RWPE2 (cell line): ENCODE results near the gene UROC1.

Experiments
- ATAC-seq: fragments of 200-7000 bp; cut with Tn5 transposase; 3 replicates; pipeline ENCODE4 v1.9.1; 2021; ENCODE audit warnings: low read depth
- DNase-seq: peaks from one replicate; pipeline ENCODE4 v3.0.0-alpha.2; 2020; ENCODE audit warnings: low spot score
- H3K27ac ChIP-seq: fragments of 450-650 bp; 2 replicates; pipeline ENCODE4 v1.5.1; 2017; ENCODE audit warnings: mild to moderate bottlenecking; ENCODE audit not compliant: poor library complexity, severe bottlenecking
- H3K27me3 ChIP-seq: fragments of 250-450 bp; sonication (Bioruptor Pico); 2 replicates; pipeline ENCODE4 v1.5.1; 2021; ENCODE audit warnings: mild to moderate bottlenecking, moderate library complexity; ENCODE audit not compliant: insufficient read depth, poor library complexity, severe bottlenecking
- H3K36me3 ChIP-seq: fragments of 250-450 bp; sonication (Bioruptor Pico); 2 replicates; pipeline ENCODE4 v1.5.1; 2020; ENCODE audit warnings: low read depth, mild to moderate bottlenecking, moderate library complexity
- H3K4me1 ChIP-seq: fragments of 250-450 bp; sonication (Bioruptor Pico); 2 replicates; pipeline ENCODE4 v1.5.1; 2021; ENCODE audit warnings: mild to moderate bottlenecking, moderate library complexity; ENCODE audit not compliant: insufficient read depth, poor library complexity, severe bottlenecking
- H3K4me3 ChIP-seq: fragments of 250-450 bp; sonication (Bioruptor Pico); 2 replicates; pipeline ENCODE4 v1.5.1; 2021; ENCODE audit warnings: mild to moderate bottlenecking, moderate library complexity; ENCODE audit not compliant: severe bottlenecking
- H3K9me3 ChIP-seq: fragments of 250-450 bp; sonication (Bioruptor Pico); 2 replicates; pipeline ENCODE4 v1.5.1; 2021; ENCODE audit warnings: mild to moderate bottlenecking, moderate library complexity; ENCODE audit not compliant: severe bottlenecking
- TF ChIP-seq, protein P1 (sequence below): fragments of 450-650 bp; IDR thresholded peaks from one replicate; pipeline ENCODE4 v1.5.1; 2017; ENCODE audit warnings: mild to moderate bottlenecking, moderate library complexity; ENCODE audit not compliant: poor library complexity, severe bottlenecking

The UROC1 gene

DNA sequence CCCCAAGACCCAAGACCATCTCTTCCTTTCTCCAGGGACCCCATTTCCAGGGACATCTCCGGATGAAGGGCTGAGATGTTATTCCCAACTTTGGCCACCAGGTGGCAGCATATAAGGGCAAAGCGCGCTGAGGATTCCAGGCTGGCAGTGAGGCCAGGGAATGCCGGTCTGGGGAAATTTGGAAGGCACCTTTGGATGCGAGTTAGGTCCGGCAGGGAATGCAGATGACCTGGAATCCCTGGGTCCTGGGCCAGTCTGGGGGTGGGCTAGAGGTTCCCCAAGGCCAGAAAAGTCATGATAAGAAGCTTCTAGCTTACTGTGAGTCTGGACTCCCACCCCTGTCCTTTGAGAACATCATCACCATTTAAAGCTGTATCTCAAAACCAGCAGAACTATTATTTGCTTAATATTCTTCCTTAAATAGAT lies 4.8 kb upstream of the UROC1 start:
- no peaks in the 10 kb centered on the region for H3K9me3 ChIP-seq
- peak; percentile 32; the same call in 1 of the 3 replicates for ATAC-seq
- no peak overlapping the region for H3K4me3 ChIP-seq
- H3K27me3 ChIP-seq: peaks cover 17% of the 10 kb centered on the region
- H3K36me3 ChIP-seq: no peaks in the 10 kb centered on the region
- no peaks in the 10 kb centered on the region for H3K4me1 ChIP-seq
- TF ChIP-seq, protein P1, sequence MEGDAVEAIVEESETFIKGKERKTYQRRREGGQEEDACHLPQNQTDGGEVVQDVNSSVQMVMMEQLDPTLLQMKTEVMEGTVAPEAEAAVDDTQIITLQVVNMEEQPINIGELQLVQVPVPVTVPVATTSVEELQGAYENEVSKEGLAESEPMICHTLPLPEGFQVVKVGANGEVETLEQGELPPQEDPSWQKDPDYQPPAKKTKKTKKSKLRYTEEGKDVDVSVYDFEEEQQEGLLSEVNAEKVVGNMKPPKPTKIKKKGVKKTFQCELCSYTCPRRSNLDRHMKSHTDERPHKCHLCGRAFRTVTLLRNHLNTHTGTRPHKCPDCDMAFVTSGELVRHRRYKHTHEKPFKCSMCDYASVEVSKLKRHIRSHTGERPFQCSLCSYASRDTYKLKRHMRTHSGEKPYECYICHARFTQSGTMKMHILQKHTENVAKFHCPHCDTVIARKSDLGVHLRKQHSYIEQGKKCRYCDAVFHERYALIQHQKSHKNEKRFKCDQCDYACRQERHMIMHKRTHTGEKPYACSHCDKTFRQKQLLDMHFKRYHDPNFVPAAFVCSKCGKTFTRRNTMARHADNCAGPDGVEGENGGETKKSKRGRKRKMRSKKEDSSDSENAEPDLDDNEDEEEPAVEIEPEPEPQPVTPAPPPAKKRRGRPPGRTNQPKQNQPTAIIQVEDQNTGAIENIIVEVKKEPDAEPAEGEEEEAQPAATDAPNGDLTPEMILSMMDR: peak; percentile 89
- H3K27ac ChIP-seq: no peak overlapping the region
- DNase-seq: no peak

DNA sequence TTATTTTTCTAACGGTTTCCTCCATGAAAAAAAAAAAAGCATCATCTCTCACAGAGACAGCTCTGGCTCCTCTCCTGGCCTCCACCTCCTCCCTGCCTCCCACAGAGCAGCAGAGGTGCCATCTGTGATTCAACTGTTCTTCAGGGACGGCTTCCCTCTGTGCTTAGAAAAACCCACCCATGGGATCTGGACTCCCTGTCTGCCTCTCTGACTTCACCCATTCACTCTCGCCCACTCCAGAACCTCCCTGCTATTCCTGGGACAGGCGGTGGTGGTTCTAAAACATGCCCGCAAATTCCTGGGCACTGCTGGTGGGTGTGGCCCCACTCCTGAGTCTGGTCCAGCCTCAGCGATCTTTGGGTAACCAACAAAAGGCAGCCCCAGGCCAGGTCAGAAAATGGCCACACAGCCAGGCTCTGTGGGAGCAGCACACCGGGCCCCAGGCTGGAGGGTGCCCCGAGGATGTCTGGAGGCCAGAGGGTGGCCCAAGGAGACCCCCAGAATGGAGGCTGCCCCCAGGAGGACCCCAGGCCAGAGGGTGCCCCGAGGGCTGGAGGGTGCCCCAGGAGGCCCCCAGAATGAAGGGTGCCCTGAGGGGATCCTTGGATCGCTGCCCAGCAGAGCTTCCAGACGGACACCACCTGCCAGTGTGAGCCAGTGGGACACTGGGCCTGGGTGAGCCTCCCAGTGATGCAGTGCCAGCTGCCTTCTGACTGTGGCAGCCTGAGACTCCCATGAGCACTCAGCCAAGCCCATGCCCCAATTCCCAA lies 3.7 kb upstream of the UROC1 start:
- Histone ChIP-seq H3K27me3 (peaks cover 17% of the 10 kb centered on the region), H3K4me1 (no peaks in the 10 kb centered on the region), H3K36me3 (no peaks in the 10 kb centered on the region), H3K9me3 (no peaks in the 10 kb centered on the region), H3K27ac (no peak overlapping the region), H3K4me3 (no peak overlapping the region)
- TF ChIP-seq, protein P1: no peak
- DNase-seq (no peak), ATAC-seq (no peak)

DNA sequence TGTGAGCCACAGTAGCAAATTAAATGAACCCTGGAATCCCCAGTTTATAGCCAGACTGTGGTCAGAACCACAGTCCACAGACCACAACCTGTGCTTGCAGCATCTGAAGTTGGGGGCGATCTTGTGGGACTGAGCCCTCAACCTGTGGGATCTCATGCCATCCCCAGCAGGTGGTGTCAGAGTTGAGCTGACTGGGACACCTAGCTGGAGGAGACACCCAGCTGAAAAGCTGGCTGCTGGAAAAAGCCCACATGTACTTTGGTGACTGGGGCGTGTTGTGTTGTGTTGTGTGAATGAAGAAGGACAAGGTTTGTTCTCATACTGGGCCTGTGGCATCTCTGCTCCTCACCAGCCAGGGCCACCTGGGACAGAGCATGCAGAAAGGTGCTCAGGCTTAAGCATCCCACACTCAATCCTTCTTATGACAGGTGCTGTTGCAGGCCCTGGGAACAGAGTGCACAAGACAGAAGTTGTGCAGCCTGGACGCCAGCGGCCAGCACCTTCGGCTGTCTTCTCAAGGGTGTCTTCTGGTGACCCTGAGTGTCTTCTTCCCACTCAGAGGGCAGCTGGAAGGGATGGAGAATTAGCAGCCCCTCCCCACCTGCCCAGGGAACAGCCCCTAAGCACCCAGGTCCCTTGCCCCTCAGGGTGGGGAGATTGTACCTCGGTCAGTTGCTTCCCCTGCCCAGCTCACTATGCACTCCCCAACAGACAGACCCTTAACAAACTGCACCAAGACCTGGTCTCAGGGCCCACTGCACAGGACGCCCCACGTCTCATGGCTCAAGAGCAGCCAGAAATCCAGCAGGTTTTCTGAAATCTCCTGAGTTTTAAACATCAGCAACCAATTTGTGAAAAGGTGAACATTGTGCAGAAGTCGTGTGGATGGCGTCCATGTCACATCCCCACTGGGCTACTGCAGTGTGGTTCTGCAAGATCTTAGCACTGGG lies 2.2 kb upstream of the UROC1 start:
- no peaks in the 10 kb centered on the region for H3K9me3 ChIP-seq
- H3K36me3 ChIP-seq: no peaks in the 10 kb centered on the region
- H3K4me1 ChIP-seq: no peaks in the 10 kb centered on the region
- H3K27ac ChIP-seq: no peak overlapping the region
- ATAC-seq (no peak), DNase-seq (peak; percentile 45)
- no peak overlapping the region for H3K4me3 ChIP-seq
- H3K27me3 ChIP-seq: peaks cover 17% of the 10 kb centered on the region
- TF ChIP-seq, protein P1: no peak

DNA sequence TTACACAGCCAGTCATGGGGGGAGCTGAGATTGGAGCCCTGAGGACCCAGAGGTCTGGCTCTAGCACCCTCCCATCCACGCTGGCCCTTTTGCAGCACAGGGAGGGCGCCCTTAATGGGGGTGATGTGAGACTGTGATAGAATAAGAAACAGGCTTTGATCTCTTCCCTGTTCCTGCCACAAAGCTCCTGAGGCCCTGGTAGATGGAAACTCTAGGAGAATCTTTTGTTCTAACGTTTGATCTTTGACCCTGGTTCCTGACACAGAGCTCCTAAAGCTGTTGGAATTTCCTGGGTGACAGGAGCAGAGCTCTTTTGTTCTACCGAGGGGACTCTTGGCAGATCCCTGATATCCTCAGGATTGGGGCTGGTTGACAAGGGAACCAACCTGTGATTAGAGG lies 1.2 kb upstream of the UROC1 start:
- Histone ChIP-seq H3K27me3 (peaks cover 14% of the 10 kb centered on the region), H3K36me3 (no peaks in the 10 kb centered on the region), H3K4me3 (no peak overlapping the region), H3K9me3 (no peaks in the 10 kb centered on the region), H3K4me1 (no peaks in the 10 kb centered on the region), H3K27ac (no peak overlapping the region)
- ATAC-seq: no peak
- TF ChIP-seq, protein P1: no peak
- DNase-seq: no peak
